HepG2 (cell line): ENCODE measurements around the gene FGF19. TPM values are rescaled to one million over a fixed set of nuclear protein-coding genes. Genes with fewer than 3 reads are reported as not detected.

Experiments used
- DPF2 ChIP-seq: sonication (generic); formaldehyde crosslinking; IDR thresholded peaks from 2 replicates; pipeline ENCODE4 v1.4.0; 2020; ENCODE audit warnings: mild to moderate bottlenecking, low read depth, missing genetic modification reagents, borderline replicate concordance
- GABPB1 ChIP-seq: IDR thresholded peaks from 2 replicates; pipeline ENCODE4 v1.6.1; 2016; ENCODE audit warnings: mild to moderate bottlenecking, missing genetic modification reagents, moderate library complexity, missing compliant biosample characterization
- GFI1 ChIP-seq: sonication (generic); formaldehyde crosslinking; IDR thresholded peaks from 2 replicates; pipeline ENCODE4 v1.5.0; 2020; ENCODE audit warnings: missing genetic modification reagents, mild to moderate bottlenecking, borderline replicate concordance
- MAFF ChIP-seq: IDR thresholded peaks from 2 replicates; pipeline ENCODE4 v1.6.1; 2011; ENCODE audit warnings: low read depth, low read length, improper control_type of control experiment
- NONO ChIP-seq, 2 experiments: fragments of 450-650 bp in 1 of 2; sonication (generic) in 1 of 2; formaldehyde crosslinking in 1 of 2; IDR thresholded peaks in 1 of 2; conservative IDR thresholded peaks in 1 of 2; 2 replicates each; pipeline versions ENCODE4 v1.6.1 to v1.8.0; 2017 to 2022; ENCODE audit warnings: mild to moderate bottlenecking in 1 of 2, missing genetic modification reagents in 1 of 2, moderate library complexity in 1 of 2
- RAD21 ChIP-seq: fragments of 450-650 bp; formaldehyde crosslinking; IDR thresholded peaks from 2 replicates; pipeline ENCODE4 v1.5.0; 2020; ENCODE audit warnings: mild to moderate bottlenecking
- SMARCE1 ChIP-seq: fragments of 450-650 bp; IDR thresholded peaks from 2 replicates; pipeline ENCODE4 v1.6.1; 2017; ENCODE audit warnings: borderline replicate concordance
- TP53 ChIP-seq: sonication (generic); formaldehyde crosslinking; conservative IDR thresholded peaks from 2 replicates; pipeline ENCODE4 v1.4.0; 2020; ENCODE audit warnings: missing genetic modification reagents
- ZBED4 ChIP-seq: sonication (generic); formaldehyde crosslinking; IDR thresholded peaks from 2 replicates; pipeline ENCODE4 v1.4.0; 2020; ENCODE audit warnings: missing genetic modification reagents, borderline replicate concordance
- ZNF234 ChIP-seq: sonication (generic); formaldehyde crosslinking; conservative IDR thresholded peaks from 2 replicates; pipeline ENCODE4 v1.5.1; 2020; ENCODE audit warnings: mild to moderate bottlenecking, missing genetic modification reagents
- ZNF580 ChIP-seq: IDR thresholded peaks from 2 replicates; pipeline ENCODE4 v1.6.1; 2016; ENCODE audit warnings: low read depth, borderline replicate concordance
- ZNF639 ChIP-seq: conservative IDR thresholded peaks from 2 replicates; pipeline ENCODE4 v1.6.1; 2018; ENCODE audit warnings: missing genetic modification reagents
- ZNF781 ChIP-seq: sonication (generic); formaldehyde crosslinking; IDR thresholded peaks from 2 replicates; pipeline ENCODE4 v1.5.1; 2020; ENCODE audit warnings: borderline replicate concordance, mild to moderate bottlenecking, missing genetic modification reagents; ENCODE audit errors: not compliant biosample characterization
- ZNF841 ChIP-seq: sonication (generic); formaldehyde crosslinking; IDR thresholded peaks from 2 replicates; pipeline ENCODE4 v1.8.1; 2023; ENCODE audit warnings: missing genetic modification reagents, borderline replicate concordance
- polyA plus RNA-seq, 8 experiments: library from polyadenylated mRNA; depleted of rRNA in 3 of 8; stranded (reverse) in 7 of 8; unstranded in 1 of 8; fragments of >200 nt; fragmentation: Illumina TruSeq in 4 of 8; extraction: Trizol in 4 of 8; gene quantifications; 2 replicates each; pipeline versions ENCODE4 v1.2.1 to v1.2.3, GENCODE V29; 2011 to 2016; ENCODE audit warnings: low read depth in 4 of 8, missing spikeins in 1 of 8, mixed read lengths in 1 of 8; ENCODE audit not compliant: insufficient read depth in 1 of 8
- total RNA-seq, 5 experiments: library from RNA; depleted of rRNA; stranded (reverse); fragments of >200 nt; fragmentation: Illumina TruSeq; extraction: Trizol; gene quantifications; 2 replicates each; pipeline ENCODE4 v1.2.3, GENCODE V29; 2016; ENCODE audit warnings: low read depth in 1 of 5

FGF19 gene
- total and polyA plus RNA-seq, 2 of the 13 experiments (the other 11 are each of a cell fraction or from before 2014, with no cell fraction given): 0.07 TPM; not detected in 1

GRCh38 chr11:69700278-69701140 is 3.3 kb downstream of the FGF19 start (continued):
- no peak for TF ChIP-seq ZBED4 (CRISPR knock-in tag)
- TF ChIP-seq DPF2 (CRISPR knock-in tag): no peak
- TF ChIP-seq ZNF580: peak; percentile 22; the same call in 1 of the 2 replicates
- no peak for TF ChIP-seq MAFF
- no peak for TF ChIP-seq ZNF639 (CRISPR knock-in tag)
- TF ChIP-seq TP53: no peak
- TF ChIP-seq ZNF234 (CRISPR knock-in tag): no peak
- no peak for TF ChIP-seq SMARCE1
- no peak for TF ChIP-seq NONO (IDR thresholded peaks at IDR 0.05)
- 0 out of 2 replicates have a peak, but pooled peaks have one; percentile 32 for TF ChIP-seq NONO (CRISPR knock-in tag; conservative IDR thresholded peaks at IDR 0.05)
- peak; percentile 79 for TF ChIP-seq GABPB1 (CRISPR knock-in tag)
- TF ChIP-seq ZNF841 (CRISPR knock-in tag): no peak
- TF ChIP-seq ZNF781 (CRISPR knock-in tag): no peak
- TF ChIP-seq RAD21 (CRISPR knock-in tag): no peak
- TF ChIP-seq GFI1 (CRISPR knock-in tag): 0 out of 2 replicates have a peak, but pooled peaks have one; percentile 36
